Trophoblast cell (in vitro differentiated cells and primary cell): ENCODE data around the gene RASSF8.

Experiments used
- DNase-seq, 2 donors: peaks; one replicate each; pipeline ENCODE4 v3.0.0-alpha.2; 2016
- H2AFZ ChIP-seq: 2 replicates; pipeline ENCODE4 v1.6.1; 2013; ENCODE audit warnings: low read length, moderate library complexity, mild to moderate bottlenecking; ENCODE audit not compliant: insufficient read depth, poor library complexity
- H2AK5ac ChIP-seq: 2 replicates; pipeline ENCODE4 v1.6.1; 2013; ENCODE audit warnings: mild to moderate bottlenecking, low read length
- H2BK120ac ChIP-seq: 2 replicates; pipeline ENCODE4 v1.6.1; 2013; ENCODE audit warnings: low read length, mild to moderate bottlenecking, moderate library complexity; ENCODE audit not compliant: insufficient read depth, poor library complexity
- H2BK12ac ChIP-seq: 2 replicates; pipeline ENCODE4 v1.6.1; 2013; ENCODE audit warnings: mild to moderate bottlenecking, low read length, moderate library complexity
- H2BK5ac ChIP-seq: 2 replicates; pipeline ENCODE4 v1.6.1; 2013; ENCODE audit warnings: low read length, low read depth, moderate library complexity, mild to moderate bottlenecking; ENCODE audit not compliant: poor library complexity
- H3K14ac ChIP-seq: 2 replicates; pipeline ENCODE4 v1.6.1; 2013; ENCODE audit warnings: mild to moderate bottlenecking, low read length
- H3K18ac ChIP-seq: 2 replicates; pipeline ENCODE4 v1.6.1; 2013; ENCODE audit warnings: mild to moderate bottlenecking, low read length
- H3K23ac ChIP-seq: 2 replicates; pipeline ENCODE4 v1.6.1; 2013; ENCODE audit warnings: low read length
- H3K27ac ChIP-seq: 2 replicates; pipeline ENCODE4 v1.5.1; 2013; ENCODE audit warnings: low read depth, mild to moderate bottlenecking, inconsistent platforms, low read length, moderate library complexity
- H3K27me3 ChIP-seq: 2 replicates; pipeline ENCODE4 v1.6.1; 2013; ENCODE audit warnings: inconsistent platforms, mild to moderate bottlenecking, low read length, moderate library complexity; ENCODE audit not compliant: insufficient read depth
- H3K36me3 ChIP-seq, 2 experiments: 1 replicate in 1 of 2; 2 replicates in 1 of 2; pipeline ENCODE4 v1.6.1; 2013; ENCODE audit warnings: low read length in 2 of 2, mild to moderate bottlenecking in 2 of 2, moderate library complexity in 1 of 2; ENCODE audit not compliant: insufficient read depth in 2 of 2, control insufficient read depth in 1 of 2
- H3K4ac ChIP-seq: 2 replicates; pipeline ENCODE4 v1.6.1; 2013; ENCODE audit warnings: low read depth, mild to moderate bottlenecking, low read length, moderate library complexity
- H3K4me1 ChIP-seq, 2 experiments: 1 replicate in 1 of 2; 2 replicates in 1 of 2; pipeline ENCODE4 v1.6.1; 2013; ENCODE audit warnings: low read length in 2 of 2, mild to moderate bottlenecking in 2 of 2, moderate library complexity in 1 of 2; ENCODE audit not compliant: insufficient read depth in 2 of 2, control insufficient read depth in 1 of 2
- H3K4me2 ChIP-seq: 2 replicates; pipeline ENCODE4 v1.6.1; 2013; ENCODE audit warnings: inconsistent platforms, mild to moderate bottlenecking, low read length, moderate library complexity
- H3K4me3 ChIP-seq: 2 replicates; pipeline ENCODE4 v1.5.1; 2013; ENCODE audit warnings: mild to moderate bottlenecking, low read depth, low read length, inconsistent platforms
- H3K79me1 ChIP-seq: one replicate; pipeline ENCODE4 v1.6.1; 2013; ENCODE audit warnings: low read length
- H3K79me2 ChIP-seq: 2 replicates; pipeline ENCODE4 v1.6.1; 2013; ENCODE audit warnings: low read length, mild to moderate bottlenecking; ENCODE audit not compliant: control insufficient read depth, insufficient read depth, poor library complexity
- H3K9ac ChIP-seq: 2 replicates; pipeline ENCODE4 v1.6.1; 2013; ENCODE audit warnings: mild to moderate bottlenecking, low read length
- H3K9me3 ChIP-seq: 2 replicates; pipeline ENCODE4 v1.6.1; 2013; ENCODE audit warnings: low read depth, mild to moderate bottlenecking, control low read depth, inconsistent platforms, low read length; ENCODE audit not compliant: insufficient read depth
- H4K12ac ChIP-seq: 2 replicates; pipeline ENCODE4 v1.6.1; 2013; ENCODE audit warnings: low read depth, mild to moderate bottlenecking, low read length, moderate library complexity
- H4K8ac ChIP-seq: 2 replicates; pipeline ENCODE4 v1.6.1; 2013; ENCODE audit warnings: low read depth, mild to moderate bottlenecking, low read length, moderate library complexity
- H4K91ac ChIP-seq: one replicate; pipeline ENCODE4 v1.6.1; 2013; ENCODE audit warnings: low read depth, mild to moderate bottlenecking, low read length, moderate library complexity
- WGBS: extraction: QIAGEN DNeasy Blood & Tissue Kit; methylation state at CpG from one replicate; pipeline ENCODE4 v1.1.7; 2013; ENCODE audit warnings: missing lambda C conversion rate; ENCODE audit not compliant: insufficient read length, insufficient coverage; ENCODE audit errors: extremely low coverage; 5-methylcytosine and 5-hydroxymethylcytosine counted together

RASSF8 gene

DNA sequence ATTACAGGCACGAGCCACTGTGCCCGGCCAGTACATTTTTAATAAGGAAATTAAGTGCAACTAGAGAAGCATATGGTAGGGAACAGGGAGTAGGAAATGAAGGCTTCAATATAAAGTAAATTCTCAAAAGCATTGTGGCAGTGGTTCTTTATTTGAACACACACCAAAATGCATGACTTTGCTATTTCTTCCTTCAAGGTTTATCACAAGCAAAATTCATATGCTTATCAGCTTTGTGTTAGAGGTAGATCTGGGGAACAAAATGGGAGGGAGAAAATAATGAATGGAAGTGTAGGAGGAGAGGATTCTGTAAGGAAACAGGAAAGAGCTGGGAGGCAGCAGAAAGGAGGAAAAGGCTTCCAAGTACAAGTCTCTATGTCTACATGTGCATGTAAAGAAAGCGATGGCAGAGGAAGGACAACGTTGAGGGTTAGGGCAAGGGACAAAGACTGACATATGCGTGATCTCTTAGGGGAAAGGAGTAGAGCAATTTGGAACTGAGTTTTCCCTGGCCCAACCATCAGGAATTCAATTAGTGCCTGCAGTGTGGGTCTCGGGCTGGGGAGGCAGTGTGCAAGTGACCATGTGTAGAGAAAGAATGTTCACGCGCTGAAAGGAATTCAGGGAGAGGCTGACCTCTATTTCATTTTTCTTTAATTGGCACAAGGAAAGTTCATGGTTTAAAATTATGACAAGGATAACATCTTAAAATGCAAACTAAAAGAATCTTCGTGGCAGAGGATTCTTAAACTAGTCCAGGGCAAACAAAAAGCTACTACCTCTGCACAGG lies 22.9 kb upstream of the RASSF8 start:
- H4K12ac ChIP-seq = no peak overlapping the region
- whole genome bisulfite sequencing = no CpG with 5 or more reads among the region's 9 CpGs

DNA sequence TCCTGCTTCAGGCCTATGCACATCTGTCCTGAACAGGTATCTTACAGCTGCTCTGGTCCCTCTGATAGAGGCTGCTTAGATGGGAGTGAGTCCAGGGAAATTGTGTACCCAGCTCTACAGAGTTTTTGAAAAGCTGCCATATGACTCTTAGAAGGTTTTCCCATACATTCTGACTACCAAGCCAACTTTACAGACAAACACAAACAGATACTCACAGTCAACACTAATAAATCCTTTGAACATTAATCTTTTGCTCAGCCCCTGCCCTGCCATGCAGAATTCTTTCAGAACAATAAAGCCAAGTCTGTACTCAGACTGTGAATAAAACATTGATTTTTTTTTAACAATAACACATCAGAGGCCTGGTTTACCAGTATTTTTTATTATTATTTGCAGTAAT lies 21.4 kb upstream of the RASSF8 start:
- Histone ChIP-seq H2BK120ac (no peak overlapping the region), H3K14ac (no peak overlapping the region), H2BK5ac (no peak overlapping the region), H3K27ac (no peak overlapping the region), H3K4me1 (peaks cover 2% of the 10 kb centered on the region in 2 experiments), H4K8ac (no peak overlapping the region), H3K9ac (no peak overlapping the region), H3K4me2 (no peak overlapping the region), H4K12ac (no peak overlapping the region), H3K9me3 (no peaks in the 10 kb centered on the region), H3K4ac (no peak overlapping the region), H3K27me3 (no peaks in the 10 kb centered on the region), H3K79me2 (no peaks in the 10 kb centered on the region), H3K79me1 (no peaks in the 10 kb centered on the region), H2BK12ac (no peak overlapping the region), H3K4me3 (no peak overlapping the region), H2AK5ac (no peak overlapping the region), H3K36me3 (no peaks in the 10 kb centered on the region), H2AFZ (no peak overlapping the region), H4K91ac (no peak overlapping the region), H3K18ac (no peak overlapping the region), H3K23ac (no peak overlapping the region)
- DNase-seq = no peak

More for the DNA sequence above, 22.9 kb upstream of the RASSF8 start:
- no peaks in the 10 kb centered on the region for H3K9me3 ChIP-seq
- H3K36me3 ChIP-seq = no peaks in the 10 kb centered on the region
- H3K4me3 ChIP-seq = no peak overlapping the region
- H2AFZ ChIP-seq = no peak overlapping the region
- H3K23ac ChIP-seq = no peak overlapping the region
- no peak overlapping the region for H3K14ac ChIP-seq
- H4K91ac ChIP-seq = no peak overlapping the region
- no peaks in the 10 kb centered on the region for H3K79me2 ChIP-seq
- no peak overlapping the region for H3K4ac ChIP-seq
- H3K27ac ChIP-seq = no peak overlapping the region
- no peak overlapping the region for H3K4me2 ChIP-seq
- H3K4me1 ChIP-seq = peaks cover 2% of the 10 kb centered on the region in 2 experiments
- no peak overlapping the region for H2AK5ac ChIP-seq
- no peak overlapping the region for H2BK120ac ChIP-seq
- H3K18ac ChIP-seq = no peak overlapping the region
- H3K9ac ChIP-seq = no peak overlapping the region
- H3K79me1 ChIP-seq = no peaks in the 10 kb centered on the region
- H4K8ac ChIP-seq = no peak overlapping the region
- H2BK5ac ChIP-seq = no peak overlapping the region
- no peak overlapping the region for H2BK12ac ChIP-seq
- peak; percentile 19 to 69 for DNase-seq
- no peaks in the 10 kb centered on the region for H3K27me3 ChIP-seq

DNA sequence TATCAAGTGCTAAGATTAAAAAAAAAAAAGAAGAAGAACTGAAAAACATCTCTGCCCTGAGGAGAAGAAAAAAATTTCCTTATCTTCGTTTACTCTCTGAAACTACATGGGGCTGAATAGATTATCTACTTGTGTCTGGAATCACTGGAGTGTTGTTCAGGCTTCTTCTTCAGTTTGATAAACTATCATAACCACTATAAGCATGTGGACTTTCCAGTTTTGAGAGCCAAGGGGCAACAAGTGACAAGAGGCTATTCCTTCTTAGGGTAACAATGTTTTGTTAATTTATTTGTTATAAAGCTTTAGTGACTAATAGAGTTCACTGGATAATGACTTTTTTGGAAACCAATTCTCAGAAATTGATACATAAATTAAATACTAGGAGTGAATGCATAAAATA lies 19.9 kb upstream of the RASSF8 start:
- H3K9me3 ChIP-seq = no peaks in the 10 kb centered on the region
- H3K79me2 ChIP-seq = no peaks in the 10 kb centered on the region
- H3K36me3 ChIP-seq = no peaks in the 10 kb centered on the region
- H3K14ac ChIP-seq = no peak overlapping the region
- no peak overlapping the region for H4K8ac ChIP-seq
- H2AK5ac ChIP-seq = no peak overlapping the region
- no peak overlapping the region for H4K91ac ChIP-seq
- no peak overlapping the region for H3K9ac ChIP-seq
- no peak overlapping the region for H3K4me3 ChIP-seq
- no peak overlapping the region for H2BK120ac ChIP-seq
- H3K23ac ChIP-seq = no peak overlapping the region
- no peak overlapping the region for H3K4me2 ChIP-seq
- H2BK5ac ChIP-seq = no peak overlapping the region
- no peaks in the 10 kb centered on the region for H3K27me3 ChIP-seq
- no peak overlapping the region for H2AFZ ChIP-seq
- no peaks in the 10 kb centered on the region for H3K79me1 ChIP-seq
- H2BK12ac ChIP-seq = no peak overlapping the region
- DNase-seq = peak; percentile 63 to 90
- no peak overlapping the region for H3K27ac ChIP-seq
- WGBS = no CpG with 5 or more reads among the region's 1 CpG
- peaks cover 2% of the 10 kb centered on the region in 2 experiments for H3K4me1 ChIP-seq
- H4K12ac ChIP-seq = no peak overlapping the region
- no peak overlapping the region for H3K18ac ChIP-seq
- no peak overlapping the region for H3K4ac ChIP-seq

DNA sequence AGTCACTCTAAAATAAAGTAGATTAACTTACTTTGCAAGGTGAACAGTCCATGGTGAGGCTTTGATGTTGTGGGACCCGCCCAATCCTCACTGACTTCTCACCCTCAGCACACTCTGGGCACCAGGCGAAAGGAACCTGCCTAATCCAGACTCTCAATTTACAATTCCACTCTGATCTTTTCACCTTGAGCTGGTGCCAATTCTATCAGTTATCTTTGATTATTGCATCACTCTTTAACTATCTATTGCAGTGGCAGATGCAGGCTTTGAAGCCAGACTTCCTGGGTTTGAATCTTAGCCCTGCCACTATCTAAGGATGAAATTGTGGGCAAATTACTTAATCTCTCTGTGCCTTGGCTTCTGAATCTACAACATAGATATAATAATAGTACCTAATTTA lies 18.9 kb upstream of the RASSF8 start:
- no peak overlapping the region for H4K91ac ChIP-seq
- DNase-seq = no peak

More for the DNA sequence above, 18.9 kb upstream of the RASSF8 start:
- no peak overlapping the region for H3K4me2 ChIP-seq
- H3K9ac ChIP-seq = no peak overlapping the region
- H2BK5ac ChIP-seq = no peak overlapping the region
- H3K23ac ChIP-seq = no peak overlapping the region
- H3K14ac ChIP-seq = no peak overlapping the region
- H3K4me3 ChIP-seq = no peak overlapping the region
- no peak overlapping the region for H3K18ac ChIP-seq
- H4K8ac ChIP-seq = no peak overlapping the region
- no peaks in the 10 kb centered on the region for H3K79me1 ChIP-seq
- H2BK120ac ChIP-seq = no peak overlapping the region
- no peaks in the 10 kb centered on the region for H3K27me3 ChIP-seq
- no peak overlapping the region for H3K4ac ChIP-seq
- no CpG with 5 or more reads among the region's 2 CpGs for WGBS
- no peaks in the 10 kb centered on the region for H3K9me3 ChIP-seq
- peaks cover 2% of the 10 kb centered on the region in 2 experiments for H3K4me1 ChIP-seq
- no peak overlapping the region for H2AK5ac ChIP-seq
- no peaks in the 10 kb centered on the region for H3K79me2 ChIP-seq
- H3K27ac ChIP-seq = no peak overlapping the region
- H2AFZ ChIP-seq = no peak overlapping the region
- no peak overlapping the region for H4K12ac ChIP-seq
- no peak overlapping the region for H2BK12ac ChIP-seq
- H3K36me3 ChIP-seq = no peaks in the 10 kb centered on the region
